Osteoblast (primary cell): Measurements from ENCODE around the gene TBX6. TPM values are rescaled to one million over a fixed set of nuclear protein-coding genes. Genes with fewer than 3 reads are reported as not detected.

Source experiments
- DNase-seq: peaks from one replicate; pipeline ENCODE4 v3.0.0; 2011; ENCODE audit warnings: low spot score, mixed read lengths; ENCODE audit not compliant: insufficient read length; ENCODE audit errors: missing footprints
- H2AFZ ChIP-seq: 2 replicates; pipeline ENCODE4 v1.6.0; 2011; ENCODE audit warnings: mild to moderate bottlenecking, low read length
- H3K27ac ChIP-seq: 2 replicates; pipeline ENCODE4 v1.5.1; 2011; ENCODE audit warnings: mild to moderate bottlenecking, low read depth, low read length, moderate library complexity
- H3K27me3 ChIP-seq: 2 replicates; pipeline ENCODE4 v1.6.0; 2012; ENCODE audit warnings: mild to moderate bottlenecking, control low read depth, inconsistent platforms, low read length, moderate library complexity; ENCODE audit not compliant: insufficient read depth
- H3K36me3 ChIP-seq: 2 replicates; pipeline ENCODE4 v1.5.1; 2011; ENCODE audit warnings: mild to moderate bottlenecking, low read length, control low read depth, moderate library complexity; ENCODE audit not compliant: insufficient read depth
- H3K4me1 ChIP-seq: 2 replicates; pipeline ENCODE4 v1.5.1; 2011; ENCODE audit warnings: mild to moderate bottlenecking, low read length, control low read depth, moderate library complexity; ENCODE audit not compliant: insufficient read depth
- H3K4me2 ChIP-seq: 2 replicates; pipeline ENCODE4 v1.6.0; 2011; ENCODE audit warnings: mild to moderate bottlenecking, low read length; ENCODE audit not compliant: insufficient read depth
- H3K4me3 ChIP-seq: fragments of 200-600 bp; sonication (generic); 3 replicates; pipeline ENCODE4 v1.5.1; 2012; ENCODE audit warnings: mild to moderate bottlenecking, low read length, inconsistent platforms; ENCODE audit not compliant: insufficient read depth
- H3K79me2 ChIP-seq: 2 replicates; pipeline ENCODE4 v1.6.0; 2012; ENCODE audit warnings: mild to moderate bottlenecking, low read length, control low read depth, inconsistent platforms; ENCODE audit not compliant: insufficient read depth
- H3K9me3 ChIP-seq: 2 replicates; pipeline ENCODE4 v1.5.1; 2011; ENCODE audit warnings: low read depth, low read length, control low read depth
- H4K20me1 ChIP-seq: 2 replicates; pipeline ENCODE4 v1.6.0; 2012; ENCODE audit warnings: mild to moderate bottlenecking, low read length, control low read depth; ENCODE audit not compliant: insufficient read depth
- CTCF ChIP-seq: IDR thresholded peaks from 2 replicates; pipeline ENCODE4 v1.5.1; 2011; ENCODE audit warnings: mild to moderate bottlenecking, low read depth, low read length, moderate library complexity; ENCODE audit errors: extremely low read depth
- total RNA-seq: library from RNA; depleted of rRNA; stranded (reverse); fragments of >200 nt; gene quantifications from 2 replicates; pipeline ENCODE4 v1.2.3, GENCODE V29; 2012

The TBX6 gene
- total RNA-seq, 1 donor = 0.36 TPM

GRCh38 chr16:30124985-30125379 is 33.3 kb upstream of the TBX6 start:
- H3K27me3 ChIP-seq = no peaks in the 10 kb centered on the region
- H3K4me1 ChIP-seq = peaks cover 27% of the 10 kb centered on the region
- H3K4me2 ChIP-seq = no peak overlapping the region
- peaks cover 6% of the 10 kb centered on the region for H3K36me3 ChIP-seq
- H3K27ac ChIP-seq = no peak overlapping the region
- H3K79me2 ChIP-seq = peaks cover 6% of the 10 kb centered on the region
- TF ChIP-seq CTCF = no peak
- no peaks in the 10 kb centered on the region for H4K20me1 ChIP-seq
- no peak overlapping the region for H3K4me3 ChIP-seq
- H2AFZ ChIP-seq = no peak overlapping the region
- no peak for DNase-seq
- H3K9me3 ChIP-seq = no peaks in the 10 kb centered on the region

- no peaks in the 10 kb centered on the region for H3K9me3 ChIP-seq
- no peak for DNase-seq
- no peaks in the 10 kb centered on the region for H4K20me1 ChIP-seq
- H3K4me2 ChIP-seq = peak overlapping the region; percentile 91
- peak overlapping the region; percentile 77 for H2AFZ ChIP-seq
- no peak for TF ChIP-seq CTCF
- peak overlapping the region; percentile 86 for H3K4me3 ChIP-seq
- peaks cover 25% of the 10 kb centered on the region for H3K36me3 ChIP-seq
- H3K27me3 ChIP-seq = no peaks in the 10 kb centered on the region
- peaks cover 27% of the 10 kb centered on the region for H3K4me1 ChIP-seq
- peaks cover 6% of the 10 kb centered on the region for H3K79me2 ChIP-seq
- H3K27ac ChIP-seq = peak overlapping the region; percentile 63
Observed at GRCh38 chr16:30122604-30123160, 31.0 kb upstream of the TBX6 start.

- H3K27me3 ChIP-seq = no peaks in the 10 kb centered on the region
- H3K4me1 ChIP-seq = peaks cover 27% of the 10 kb centered on the region
- peak overlapping the region; percentile 86 for H3K4me3 ChIP-seq
- H3K79me2 ChIP-seq = peaks cover 6% of the 10 kb centered on the region
- peaks cover 4% of the 10 kb centered on the region for H4K20me1 ChIP-seq
- peak; percentile 85 for DNase-seq
- H2AFZ ChIP-seq = peak overlapping the region; percentile 77
- H3K4me2 ChIP-seq = peak overlapping the region; percentile 91
- H3K27ac ChIP-seq = peak overlapping the region; percentile 63
- no peaks in the 10 kb centered on the region for H3K9me3 ChIP-seq
- TF ChIP-seq CTCF = no peak
- peaks cover 33% of the 10 kb centered on the region for H3K36me3 ChIP-seq
Observed at GRCh38 chr16:30121741-30122571, 30.2 kb upstream of the TBX6 start.
